HG02678 (cell line): Measurements from ENCODE around the gene ZBTB12.

Experiments
- ATAC-seq: cut with Tn5 transposase; IDR thresholded peaks from one replicate; pipeline ENCODE4 v1.9.1; 2021; ENCODE audit warnings: mild to moderate bottlenecking, moderate library complexity; ENCODE audit not compliant: unreplicated experiment

Gene ZBTB12

DNA sequence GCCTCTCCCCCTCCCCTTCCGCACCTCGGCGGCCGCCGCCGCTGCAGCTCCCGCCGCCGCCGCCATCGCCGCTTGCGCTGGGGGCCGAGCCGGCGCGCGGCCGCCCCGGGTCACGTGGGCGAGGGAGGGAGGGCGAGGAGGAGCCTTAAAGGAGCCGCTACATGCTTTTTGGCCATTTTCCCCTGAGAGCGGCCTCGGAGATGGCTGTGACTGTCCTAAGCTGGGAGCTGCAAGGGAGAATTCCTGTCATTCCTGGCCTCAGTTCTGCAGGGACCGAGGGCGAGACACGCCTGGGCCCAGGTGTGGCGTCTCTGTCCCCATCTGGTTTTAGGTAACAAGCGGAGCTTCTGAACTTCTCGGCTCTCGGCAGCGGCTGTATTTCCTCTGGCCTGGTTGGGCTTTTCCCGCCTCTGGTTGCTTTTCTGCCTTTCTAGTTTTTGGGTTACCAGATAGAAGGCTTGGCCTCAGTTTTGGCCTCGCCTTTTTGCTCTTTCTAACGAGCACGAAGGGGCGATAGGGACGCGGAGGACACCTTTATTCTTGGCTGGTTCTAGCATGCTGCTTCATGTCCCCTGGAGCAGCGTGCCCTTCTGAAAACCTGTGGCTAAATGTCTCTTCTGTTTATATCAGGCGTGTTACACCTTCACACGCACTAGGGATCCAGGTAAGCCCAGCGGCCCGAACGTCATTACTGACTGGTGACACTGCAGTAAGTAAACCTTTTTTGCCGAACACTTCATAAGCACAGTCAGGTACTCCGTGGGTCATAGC is 4.1 kb downstream of the ZBTB12 start, which contains the start of gene EHMT2:
Gene EHMT2 (minus strand): TSS at position 87 of the 771 bp plus-strand sequence. CDS start 21 bp downstream, at position 66.
- peak; percentile 46 for ATAC-seq

DNA sequence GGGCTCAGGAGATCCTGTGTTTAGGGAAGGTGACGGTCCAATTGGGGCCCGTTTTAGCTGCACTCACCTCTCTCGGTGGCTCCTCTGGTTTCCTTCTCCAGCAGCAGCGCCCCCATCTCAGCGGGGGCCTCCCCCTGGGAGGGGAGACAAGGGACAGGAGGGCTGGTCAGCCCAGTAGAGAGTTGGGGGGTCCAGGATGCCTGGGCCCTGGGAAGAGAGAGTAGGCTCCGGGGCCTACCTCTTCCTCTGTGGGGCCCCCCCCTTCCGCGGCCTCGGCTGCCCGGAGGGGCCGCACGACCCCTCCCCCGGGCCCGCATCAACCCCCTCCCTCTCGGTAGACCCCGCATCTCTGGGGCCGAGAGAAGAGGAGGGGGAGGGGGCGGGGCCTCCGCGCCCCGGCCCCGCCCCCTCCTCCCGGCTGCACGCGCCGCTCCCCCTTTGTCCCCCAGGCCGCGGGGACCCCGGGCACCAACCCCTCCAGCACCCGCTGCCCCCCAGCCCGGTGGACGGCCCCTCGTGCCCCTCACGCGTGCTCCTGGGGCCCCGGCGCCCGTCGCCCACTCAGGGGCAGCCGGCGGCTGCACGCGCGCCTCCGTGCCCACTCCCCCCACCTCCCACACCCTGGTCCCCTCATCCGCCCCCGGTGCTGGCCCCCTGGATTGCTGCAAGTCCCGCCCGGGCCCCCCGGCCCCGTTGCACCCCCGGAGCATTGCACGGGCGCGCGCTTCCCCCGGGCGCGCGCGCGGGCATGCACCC is 4.9 kb downstream of the ZBTB12 start:
- ATAC-seq: no peak

DNA sequence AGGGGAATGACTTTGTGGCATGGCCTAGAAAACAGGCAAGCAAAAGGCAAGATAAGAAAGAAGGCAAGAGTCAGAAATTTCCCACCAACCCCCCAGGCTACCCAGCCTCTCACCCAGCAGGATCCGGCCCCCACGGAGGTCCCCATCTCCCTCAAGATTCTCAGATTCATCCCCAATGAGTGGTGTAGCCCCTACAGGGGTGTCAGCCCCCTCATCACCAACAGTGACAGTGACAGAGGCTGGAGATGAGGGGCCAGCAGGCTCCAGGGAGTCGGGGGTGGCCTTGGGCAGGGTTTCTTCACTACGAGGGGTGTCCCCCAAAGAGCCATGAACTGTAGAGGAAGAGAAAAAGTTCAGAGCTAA is 5.4 kb downstream of the ZBTB12 start:
- no peak for ATAC-seq

DNA sequence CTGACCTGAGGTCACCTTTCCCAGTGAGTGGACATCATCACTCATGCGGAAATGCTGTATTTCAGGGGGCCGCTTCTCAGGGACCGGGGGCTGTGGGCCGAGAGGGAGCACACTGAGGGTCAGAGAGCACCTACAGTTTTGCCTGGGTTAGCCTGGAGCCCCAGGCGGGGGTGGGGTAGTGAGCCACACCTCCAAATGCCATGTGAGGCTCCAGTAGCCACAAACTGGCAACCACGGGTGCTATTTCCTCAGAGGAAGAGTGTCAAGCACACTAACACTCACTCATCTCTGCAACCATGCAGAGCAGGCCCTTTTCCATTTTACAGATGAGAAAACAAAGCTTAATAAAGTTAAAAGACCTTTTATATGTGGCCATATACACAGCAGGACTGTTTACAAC is 9.1 kb downstream of the ZBTB12 start:
- ATAC-seq: no peak

DNA sequence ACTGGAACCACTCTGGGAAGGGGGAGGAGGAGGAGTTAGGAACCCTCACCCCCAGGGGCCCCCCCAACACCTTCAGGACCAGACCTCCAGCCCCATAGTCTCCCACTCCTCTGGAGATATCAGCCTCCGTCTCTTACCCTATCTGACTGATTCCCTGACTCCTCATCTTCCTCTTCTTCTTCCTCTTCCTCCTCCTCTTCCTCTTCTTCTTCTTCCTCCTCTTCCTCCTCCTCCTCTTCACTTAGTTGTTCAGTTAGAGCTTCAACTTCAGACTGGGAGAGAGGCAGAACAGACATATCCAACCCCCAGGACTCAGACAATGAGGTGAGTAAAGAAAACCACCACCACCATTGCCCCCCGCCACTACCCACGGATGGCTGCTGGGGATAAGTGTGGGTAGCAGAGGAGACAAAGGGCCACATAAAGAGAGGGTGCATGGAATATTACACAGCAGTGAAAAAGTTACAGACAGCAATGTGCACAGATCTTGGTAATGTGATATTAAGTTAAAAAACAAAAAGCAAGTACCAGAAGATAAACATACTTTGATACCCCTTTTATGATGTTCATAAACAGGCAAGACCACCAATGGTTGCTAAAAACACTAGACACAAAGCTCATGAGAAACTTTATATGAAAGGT is 12.4 kb downstream of the ZBTB12 start:
- ATAC-seq: no peak

DNA sequence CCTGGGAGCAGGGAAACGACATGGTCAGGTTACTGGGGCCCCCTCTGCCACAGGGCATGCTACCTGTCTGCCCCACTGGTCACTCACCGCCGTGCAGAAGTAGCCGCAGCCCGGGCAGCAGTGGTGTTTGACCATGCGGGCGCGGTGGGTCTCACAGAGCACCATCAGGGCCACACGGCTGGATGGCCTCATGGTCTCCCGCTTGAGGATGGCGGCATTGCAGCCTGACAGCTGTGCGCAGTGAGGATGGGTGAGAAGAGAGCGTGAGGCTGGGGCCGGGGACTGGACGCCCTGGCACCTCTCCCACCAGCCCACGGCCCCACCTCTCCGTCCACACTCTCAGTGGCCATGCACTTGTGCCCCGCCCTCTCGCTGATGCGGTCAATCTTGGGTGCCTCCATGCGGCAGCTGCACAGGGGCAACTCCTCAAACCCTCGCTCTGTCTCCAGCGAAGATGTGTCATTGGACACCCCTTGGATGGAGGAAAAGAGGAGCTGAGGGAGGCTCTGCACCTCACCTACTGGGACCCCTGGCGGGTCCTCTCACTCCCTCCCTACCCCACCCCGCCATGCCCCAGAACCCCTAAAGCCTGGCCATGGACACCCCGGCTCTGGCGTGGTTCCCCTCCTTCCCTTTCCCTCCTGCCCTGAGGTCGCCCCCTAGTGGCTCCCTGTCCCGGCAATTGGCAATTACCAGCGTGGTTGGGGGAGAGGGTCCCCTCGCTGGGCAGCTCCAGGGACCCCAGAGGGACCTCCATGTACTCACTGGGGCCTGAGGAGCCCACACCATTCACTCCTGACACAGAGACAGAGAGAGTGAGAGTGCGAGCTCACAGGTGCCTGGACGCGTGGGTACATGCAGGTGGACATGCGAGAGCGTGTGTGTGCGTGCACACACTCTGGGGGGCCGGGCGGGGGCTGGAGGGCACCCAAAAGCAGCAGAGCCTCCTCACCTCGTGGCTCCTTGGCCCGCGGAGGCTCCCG is 13.3 kb downstream of the ZBTB12 start:
- ATAC-seq: no peak

DNA sequence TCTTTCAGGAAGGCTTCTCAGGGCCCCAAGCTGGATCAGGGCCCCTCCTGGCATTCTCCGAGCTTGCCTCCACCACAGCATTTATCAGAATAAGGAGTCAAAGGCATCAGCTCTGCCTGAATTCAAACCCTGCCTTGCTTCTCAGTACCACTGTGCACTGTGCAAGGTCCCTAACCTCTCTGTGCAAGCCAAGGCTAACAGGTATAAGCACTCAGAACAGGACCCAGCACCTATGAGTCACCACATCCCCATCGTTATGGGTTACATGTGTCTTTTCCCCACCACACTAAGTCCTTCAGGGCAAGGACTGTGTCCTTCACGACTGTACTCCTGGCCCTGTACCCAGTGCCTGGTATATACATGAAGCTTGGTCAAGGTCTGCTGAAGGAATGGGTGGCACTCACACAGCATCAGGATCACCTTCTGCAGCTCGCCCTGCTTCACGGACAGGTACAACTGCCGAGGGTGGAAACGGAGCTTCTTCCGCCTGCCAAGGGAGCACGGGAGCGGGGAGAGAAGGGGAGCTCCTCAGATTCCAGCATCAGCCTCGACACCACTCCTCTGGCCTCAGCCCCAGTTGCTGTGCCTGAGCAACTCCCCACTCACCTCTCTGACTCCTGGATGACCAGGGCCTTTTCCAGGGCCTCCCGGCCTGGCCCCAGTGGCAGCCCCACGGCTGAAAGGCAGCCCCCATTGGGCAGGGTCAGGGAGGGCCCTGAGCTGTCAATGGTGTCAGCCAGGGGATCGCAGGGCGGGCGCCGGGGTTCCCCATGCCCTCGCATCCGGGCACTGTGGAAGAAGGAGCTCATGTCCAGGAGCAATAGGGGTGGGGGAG is 14.5 kb downstream of the ZBTB12 start:
- no peak for ATAC-seq

DNA sequence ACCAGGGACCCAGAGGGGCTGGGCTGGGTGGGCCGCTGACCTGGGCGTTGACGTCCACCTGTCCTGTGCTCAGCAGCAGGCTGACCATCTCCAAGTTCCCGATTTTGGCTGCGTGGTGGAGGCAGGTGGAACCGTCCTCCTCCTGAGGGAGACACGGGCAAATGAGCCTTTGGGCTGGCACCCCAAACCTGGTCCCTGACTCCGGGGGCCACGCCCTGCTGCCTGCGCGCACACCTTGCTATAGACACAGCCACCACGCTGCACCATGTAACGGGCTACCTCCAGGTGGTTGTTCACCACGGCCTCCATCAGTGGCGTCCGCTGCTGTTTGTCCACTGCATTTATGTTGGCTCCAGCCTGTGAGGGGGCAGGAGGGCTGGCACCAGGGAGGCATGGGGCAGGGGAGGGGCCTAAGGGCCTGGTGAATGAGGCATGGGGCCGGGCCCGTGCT is 15.3 kb downstream of the ZBTB12 start:
- no peak for ATAC-seq

DNA sequence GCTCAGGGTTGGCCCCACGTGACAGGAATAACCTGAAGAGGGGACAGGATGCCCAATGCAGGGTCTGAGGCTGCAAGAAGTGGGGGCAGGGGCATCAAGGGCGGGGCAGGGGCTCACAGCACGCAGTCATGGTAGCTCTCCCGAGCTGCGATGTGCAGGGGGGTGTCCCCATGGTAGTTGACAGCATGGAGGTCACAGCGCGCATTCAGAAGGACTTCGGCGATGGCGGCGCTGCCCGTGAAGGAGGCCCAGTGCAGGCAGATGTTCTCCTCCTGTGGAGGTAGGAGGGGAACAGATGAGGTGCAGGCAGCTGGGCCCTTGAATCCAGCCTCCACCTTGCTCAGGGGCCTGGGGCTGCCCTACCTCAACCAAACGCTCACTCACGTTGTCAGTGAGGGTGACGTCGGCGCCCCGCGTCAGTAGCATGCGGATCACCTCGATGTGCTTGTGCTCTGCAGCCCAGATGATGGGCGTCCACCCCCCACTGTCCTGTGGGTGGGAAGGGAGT is 17.3 kb downstream of the ZBTB12 start:
- no peak for ATAC-seq

DNA sequence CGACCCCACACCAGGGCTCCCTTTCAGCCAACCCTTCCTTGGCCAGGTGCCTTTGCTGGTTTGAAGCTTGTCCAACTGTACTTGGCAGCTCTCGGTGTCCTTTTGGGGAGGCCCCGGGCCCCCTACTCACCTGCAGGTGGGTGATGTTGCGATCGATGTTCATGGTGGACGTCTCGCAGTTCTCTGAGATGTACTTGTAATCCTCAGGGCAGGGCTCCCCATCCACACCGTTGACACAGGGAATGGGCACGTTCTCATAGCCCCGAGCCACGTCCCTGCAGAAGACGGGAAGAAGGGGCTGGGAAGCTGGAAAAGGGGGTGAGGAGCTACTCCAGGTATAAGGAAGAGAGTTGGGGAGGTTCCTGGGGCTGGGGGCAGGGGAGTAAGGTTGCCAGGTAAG is 18.2 kb downstream of the ZBTB12 start:
- ATAC-seq: no peak

DNA sequence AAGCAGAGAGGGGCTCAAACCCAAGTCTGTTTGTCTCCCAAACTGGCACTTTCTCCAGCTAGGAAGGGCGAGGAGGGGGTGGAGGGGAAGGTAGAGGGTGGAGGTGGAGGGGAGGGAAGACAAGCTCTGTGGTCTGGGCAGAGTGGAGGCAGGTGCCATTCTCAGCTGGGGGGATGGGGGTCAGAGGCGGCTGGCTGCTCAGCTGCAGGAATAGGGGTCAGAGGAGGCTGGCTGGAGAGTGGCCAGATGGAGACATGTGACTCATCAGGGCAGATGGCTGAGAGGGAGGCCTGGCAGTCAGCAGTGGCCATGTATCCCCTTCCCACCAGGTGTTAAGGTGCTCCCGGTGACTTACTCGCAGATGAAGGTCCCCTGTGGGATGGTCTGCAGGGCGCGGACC is 19.5 kb downstream of the ZBTB12 start:
- no peak for ATAC-seq

DNA sequence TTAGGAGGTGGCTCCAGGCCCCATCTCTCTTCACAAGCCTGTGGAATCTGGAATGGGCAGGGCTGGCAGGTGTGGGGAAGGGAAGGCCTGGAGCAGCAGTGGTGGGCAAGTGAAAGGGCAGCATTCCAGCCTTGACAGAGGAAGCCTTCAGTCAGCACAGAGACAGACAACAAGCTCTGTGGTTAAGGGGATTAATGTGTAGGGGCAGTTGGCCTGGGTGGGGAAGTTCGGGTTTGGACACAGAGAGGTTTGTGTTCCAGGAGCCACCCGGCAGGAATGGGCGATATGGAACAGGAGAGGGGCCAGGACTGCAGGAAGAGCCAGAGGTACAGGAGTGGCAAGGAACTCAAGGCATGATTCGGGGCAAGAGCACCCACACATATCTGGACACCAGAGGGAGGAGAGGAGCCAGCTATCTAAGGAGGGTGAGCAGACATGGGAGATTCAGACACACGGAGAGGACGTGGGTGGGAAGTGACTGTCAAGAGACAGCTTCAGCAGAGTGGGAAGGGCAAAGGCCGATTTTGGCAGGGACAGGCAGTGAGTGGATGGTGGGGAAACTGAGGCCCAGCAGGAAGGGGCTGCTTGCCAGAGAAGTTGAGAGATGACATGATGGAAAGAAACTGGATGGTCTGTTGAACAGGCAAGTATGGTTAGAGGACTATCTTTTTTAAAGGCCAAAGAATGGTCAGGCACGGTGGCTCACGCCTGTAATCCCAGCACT is 20.6 kb downstream of the ZBTB12 start:
- ATAC-seq: no peak

DNA sequence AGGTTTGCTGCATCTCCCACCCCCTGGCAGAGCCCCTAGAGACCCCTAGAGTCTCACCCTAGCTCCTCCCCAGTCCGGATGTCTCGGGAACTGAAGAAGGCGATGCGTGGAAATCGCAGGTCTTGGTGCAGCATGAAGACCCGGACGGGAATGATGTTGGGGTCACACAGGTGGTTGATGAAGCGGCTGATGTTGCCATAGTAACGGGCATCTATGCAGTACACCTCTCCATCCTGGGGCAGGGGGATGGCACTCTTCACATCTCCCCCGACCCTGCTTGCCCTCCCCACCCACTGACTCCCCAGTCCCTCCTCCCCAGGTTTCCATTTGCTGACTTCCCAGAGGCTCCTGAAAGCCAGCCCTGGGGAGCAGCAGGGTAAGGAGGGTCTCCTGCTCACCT is 21.3 kb downstream of the ZBTB12 start:
- no peak for ATAC-seq

DNA sequence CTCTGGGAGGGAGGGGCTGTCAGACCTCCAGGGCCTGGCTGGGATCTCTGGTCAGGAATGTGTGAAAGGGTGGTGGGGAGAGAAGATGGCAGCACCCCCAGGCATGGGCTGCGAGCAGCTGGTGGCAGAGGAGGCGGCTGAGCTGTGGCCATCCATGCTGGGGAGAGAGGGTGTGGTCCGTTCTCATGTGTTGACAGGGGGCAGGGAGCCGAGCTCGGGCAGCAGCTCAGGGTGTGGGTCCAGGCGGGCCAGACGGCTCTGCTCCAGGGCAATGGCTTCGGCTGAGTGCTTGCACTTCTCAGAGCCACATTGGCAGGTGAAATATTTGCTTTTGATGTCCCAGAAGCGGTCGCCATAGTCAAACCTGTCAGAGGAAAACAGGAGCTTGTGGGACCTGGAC is 22.0 kb downstream of the ZBTB12 start:
- ATAC-seq: no peak

DNA sequence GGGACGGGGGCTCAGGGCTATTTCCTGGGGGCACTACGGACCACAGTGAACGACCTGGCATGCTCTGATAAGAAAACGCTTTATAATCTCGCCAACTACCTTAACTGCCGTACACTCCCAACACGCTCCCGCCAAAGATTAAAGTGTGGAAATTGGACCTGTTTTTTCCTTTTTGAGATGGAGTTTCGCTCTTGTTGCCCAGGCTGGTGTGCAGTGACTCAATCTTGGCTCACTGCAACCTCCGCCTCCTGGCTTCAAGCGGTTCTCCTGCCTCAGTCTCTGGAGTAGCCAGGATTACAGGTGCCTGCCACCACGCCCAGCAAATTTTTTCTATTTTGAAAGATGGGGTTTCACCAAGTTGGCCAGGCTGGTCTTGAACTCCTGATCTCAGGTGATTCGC is 22.7 kb downstream of the ZBTB12 start:
- no peak for ATAC-seq

DNA sequence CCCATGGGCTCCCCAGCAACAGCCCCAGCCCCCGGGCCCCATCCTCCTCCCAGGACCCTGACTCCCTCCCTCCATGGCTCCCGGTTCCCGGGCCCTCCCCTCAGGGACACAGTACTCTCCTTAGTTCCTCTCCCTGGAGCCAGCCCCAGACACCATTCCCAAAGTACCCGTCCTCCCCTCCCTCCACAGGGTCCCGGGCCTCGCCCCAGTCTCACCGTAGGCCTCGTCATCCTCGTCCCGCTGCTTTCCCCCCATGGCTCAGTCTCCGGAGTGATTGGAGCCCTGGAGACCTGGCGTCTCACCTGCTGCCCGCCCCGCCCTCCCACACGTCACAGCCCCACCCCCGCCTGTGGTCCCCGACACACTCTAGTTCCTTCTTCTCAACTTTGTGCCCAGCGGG is 23.2 kb downstream of the ZBTB12 start, which contains the start of gene SLC44A4:
Gene SLC44A4 (minus strand): TSS at position 272 of the 400 bp plus-strand sequence. CDS start 17 bp downstream, at position 255.
- no peak for ATAC-seq

DNA sequence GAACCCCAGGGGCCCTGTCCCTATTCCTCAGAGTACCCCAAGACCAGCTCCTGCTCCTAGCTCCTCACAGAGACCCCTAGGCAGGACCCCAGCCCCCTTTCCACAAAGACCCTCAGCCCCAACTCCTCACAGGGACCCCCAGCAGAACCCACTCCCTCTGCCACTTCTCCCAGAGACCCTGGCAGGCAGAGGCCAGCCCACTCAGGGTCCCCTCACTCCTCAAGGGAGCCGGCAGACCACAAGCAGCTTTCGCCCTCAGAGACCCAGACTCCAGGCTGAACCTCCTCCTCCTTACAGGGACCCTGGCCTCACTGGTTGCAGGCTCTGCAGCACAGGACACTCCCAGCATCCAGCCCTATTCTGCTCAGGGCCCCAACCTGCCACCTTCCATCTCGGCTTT is 23.7 kb downstream of the ZBTB12 start:
- no peak for ATAC-seq

DNA sequence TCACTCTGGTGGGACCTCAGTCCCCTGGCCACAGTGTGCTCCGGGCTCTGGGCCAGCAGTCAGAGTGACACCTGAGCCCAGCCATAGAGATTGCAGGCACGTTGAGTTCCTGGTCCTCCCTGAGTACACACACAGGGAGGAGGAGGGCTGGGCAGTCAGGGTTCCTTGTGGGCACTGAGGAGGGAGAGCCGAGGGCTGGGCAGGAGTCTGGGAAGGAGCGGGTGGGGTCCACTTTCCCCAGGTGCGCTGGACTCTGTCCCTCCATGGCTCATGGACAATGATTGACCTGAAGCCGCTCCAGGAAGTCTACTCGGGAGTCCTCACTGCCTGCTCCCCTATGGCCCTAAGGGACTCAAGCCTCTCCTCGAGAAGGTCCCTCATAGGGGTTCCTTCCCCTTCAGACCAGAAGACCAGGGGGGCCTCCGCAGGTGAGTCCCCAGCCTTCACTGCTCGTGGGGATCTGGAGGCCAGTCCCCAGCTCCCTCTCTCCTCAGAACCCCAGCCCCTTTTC is 24.2 kb downstream of the ZBTB12 start:
- no peak for ATAC-seq
